GM19463 (cell line): ENCODE measurements around the gene FPGT.
"Not testable (repeated sequence)": the region's sequence is repeated elsewhere in the genome, so short reads cannot be mapped to it uniquely, and the experiment has no call there.

Experiments
- ATAC-seq: cut with Tn5 transposase; IDR thresholded peaks from one replicate; pipeline ENCODE4 v1.9.1; 2021; ENCODE audit warnings: mild to moderate bottlenecking, moderate library complexity; ENCODE audit not compliant: unreplicated experiment

FPGT gene

GRCh38 chr1:74253243-74253824 is 55.3 kb downstream of the FPGT start:
- ATAC-seq = not testable (repeated sequence)
